Muscle of leg (tissue), 11 donors: ENCODE data around the gene RAB44. TPM values are rescaled to one million over a fixed set of nuclear protein-coding genes. Genes with fewer than 3 reads are reported as not detected.
A peak's percentile ranks its signal among the peaks of the same experiment; 100 is the strongest.

Source experiments
- DNase-seq: peaks from one replicate; pipeline ENCODE4 v3.0.0; 2013
- H3K27ac ChIP-seq: one replicate; pipeline ENCODE4 v1.5.1; 2013; ENCODE audit warnings: mild to moderate bottlenecking, low read length, control low read depth
- H3K27me3 ChIP-seq: one replicate; pipeline ENCODE4 v1.6.1; 2013; ENCODE audit warnings: low read length; ENCODE audit not compliant: control insufficient read depth, insufficient read depth
- H3K36me3 ChIP-seq: one replicate; pipeline ENCODE4 v1.6.1; 2013; ENCODE audit warnings: low read length; ENCODE audit not compliant: control insufficient read depth, insufficient read depth
- H3K4me1 ChIP-seq: one replicate; pipeline ENCODE4 v1.6.1; 2013; ENCODE audit warnings: low read length; ENCODE audit not compliant: control insufficient read depth, insufficient read depth
- H3K4me3 ChIP-seq: one replicate; pipeline ENCODE4 v1.5.1; 2013; ENCODE audit warnings: low read length, control low read depth
- H3K9me3 ChIP-seq: replicated peaks from 2 replicates; pipeline ENCODE4 v1.6.1; 2013; ENCODE audit warnings: low read depth, low read length; ENCODE audit not compliant: control insufficient read depth
- WGBS: methylation state at CpG from one replicate; pipeline ENCODE4 v1.1.5; 2013; ENCODE audit warnings: missing lambda C conversion rate; ENCODE audit not compliant: insufficient coverage; 5-methylcytosine and 5-hydroxymethylcytosine counted together
- polyA plus RNA-seq, 8 donors: library from polyadenylated mRNA; unstranded; fragments of 120-200 nt; gene quantifications; one replicate each; pipeline versions ENCODE4 v1.2.1 to v1.2.3, GENCODE V29; 2013; ENCODE audit warnings: inconsistent platforms in 1 of 8, low replicate concordance in 1 of 8; ENCODE audit not compliant: insufficient read length in 8 of 8, insufficient read depth in 1 of 8
- total RNA-seq: library from RNA; stranded (reverse); fragments of 120-200 nt; gene quantifications from one replicate; pipeline ENCODE4 v1.2.4, GENCODE V29; 2013

Gene RAB44
- total and polyA plus RNA-seq, 9 donors = 0.04 to 0.23 (median 0.15) TPM

DNA sequence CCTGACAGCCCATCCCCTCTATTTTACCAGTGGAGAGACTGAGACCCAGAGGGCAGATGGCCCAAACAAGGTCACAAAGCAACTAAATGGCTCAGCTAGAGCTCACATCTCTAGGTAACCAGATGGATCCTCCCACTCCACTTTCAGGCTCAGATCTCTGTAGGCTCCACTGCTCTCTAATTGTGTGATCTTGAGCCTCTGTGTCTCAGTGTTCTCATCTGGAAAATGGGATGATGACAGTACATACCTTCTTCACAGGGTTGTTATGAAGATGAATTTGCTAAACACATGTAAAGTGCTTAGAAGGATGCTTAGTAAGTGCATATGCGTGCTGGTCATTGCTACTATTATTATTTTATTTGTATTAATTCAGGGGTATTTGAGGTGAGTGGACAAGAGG lies 40.5 kb downstream of the RAB44 start:
- Histone ChIP-seq H3K27ac (no peak overlapping the region), H3K9me3 (no peaks in the 10 kb centered on the region), H3K36me3 (no peaks in the 10 kb centered on the region), H3K27me3 (peaks cover 4% of the 10 kb centered on the region), H3K4me1 (peaks cover 26% of the 10 kb centered on the region), H3K4me3 (no peak overlapping the region)
- DNase-seq = no peak
- WGBS = no CpG with 5 or more reads among the region's 1 CpG

- H3K4me3 ChIP-seq = no peak overlapping the region
- peak overlapping the region; percentile 55 for H3K27ac ChIP-seq
- no peak for DNase-seq
- H3K36me3 ChIP-seq = no peaks in the 10 kb centered on the region
- H3K4me1 ChIP-seq = peaks cover 14% of the 10 kb centered on the region
- H3K9me3 ChIP-seq = no peaks in the 10 kb centered on the region
- H3K27me3 ChIP-seq = no peaks in the 10 kb centered on the region
- WGBS = 86% methylated on average over 8 of the region's 13 CpGs
Observed at GRCh38 chr6:36739947-36740817, 42.6 kb downstream of the RAB44 start.

DNA sequence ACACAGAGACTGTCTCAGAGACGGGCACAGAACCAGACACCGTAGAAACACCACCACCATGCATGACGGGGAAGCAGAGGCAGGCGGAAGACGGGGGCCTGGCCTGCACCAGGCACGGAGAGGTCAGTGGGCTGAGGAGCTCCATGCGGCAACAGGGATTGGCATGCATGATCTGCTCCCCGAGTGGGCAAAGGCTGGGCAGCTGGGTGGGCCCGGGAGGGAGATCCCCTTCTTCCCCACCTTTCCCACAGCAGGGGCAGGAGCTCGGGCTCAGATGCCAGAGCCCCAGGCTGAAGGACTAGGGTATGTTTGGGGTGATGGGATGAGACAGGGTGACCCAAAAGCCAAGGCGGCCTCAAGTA lies 43.2 kb downstream of the RAB44 start:
- Histone ChIP-seq H3K4me1 (peaks cover 8% of the 10 kb centered on the region), H3K27ac (peak overlapping the region; percentile 55), H3K4me3 (no peak overlapping the region), H3K27me3 (no peaks in the 10 kb centered on the region), H3K9me3 (no peaks in the 10 kb centered on the region), H3K36me3 (no peaks in the 10 kb centered on the region)
- 92% methylated on average over 9 of the region's 11 CpGs for WGBS
- no peak for DNase-seq

DNA sequence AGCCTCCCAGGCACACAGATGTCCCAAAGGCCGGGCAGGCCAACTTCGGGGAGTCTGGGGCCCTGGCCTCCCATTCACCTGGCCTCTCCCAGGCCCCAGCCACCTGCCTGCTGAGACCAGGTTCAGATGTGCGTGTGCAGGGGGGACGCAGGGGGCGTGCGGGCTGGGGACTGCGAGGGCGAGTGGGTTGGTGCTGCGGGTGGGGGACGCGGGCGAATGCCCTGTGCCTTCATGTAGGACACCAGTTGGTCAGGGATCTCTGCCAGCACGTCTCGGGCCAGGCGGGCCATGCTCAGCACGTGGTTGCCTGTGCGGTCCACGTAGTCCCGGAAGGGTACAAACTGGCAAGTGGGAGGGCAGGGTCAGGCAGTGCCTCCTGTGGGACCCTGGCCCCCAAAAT lies 44.5 kb downstream of the RAB44 start:
- Histone ChIP-seq H3K27me3 (no peaks in the 10 kb centered on the region), H3K4me1 (no peaks in the 10 kb centered on the region), H3K4me3 (no peak overlapping the region), H3K36me3 (no peaks in the 10 kb centered on the region), H3K9me3 (no peaks in the 10 kb centered on the region), H3K27ac (no peak overlapping the region)
- WGBS = 94% methylated on average over 17 of the region's 19 CpGs
- DNase-seq = no peak

GRCh38 chr6:36743032-36743431 lies 45.4 kb downstream of the RAB44 start:
- no peak for DNase-seq
- Histone ChIP-seq H3K4me1 (no peaks in the 10 kb centered on the region), H3K4me3 (no peak overlapping the region), H3K9me3 (no peaks in the 10 kb centered on the region), H3K36me3 (no peaks in the 10 kb centered on the region), H3K27me3 (no peaks in the 10 kb centered on the region), H3K27ac (no peak overlapping the region)
- whole genome bisulfite sequencing = 44% methylated on average over 5 of the region's 5 CpGs

DNA sequence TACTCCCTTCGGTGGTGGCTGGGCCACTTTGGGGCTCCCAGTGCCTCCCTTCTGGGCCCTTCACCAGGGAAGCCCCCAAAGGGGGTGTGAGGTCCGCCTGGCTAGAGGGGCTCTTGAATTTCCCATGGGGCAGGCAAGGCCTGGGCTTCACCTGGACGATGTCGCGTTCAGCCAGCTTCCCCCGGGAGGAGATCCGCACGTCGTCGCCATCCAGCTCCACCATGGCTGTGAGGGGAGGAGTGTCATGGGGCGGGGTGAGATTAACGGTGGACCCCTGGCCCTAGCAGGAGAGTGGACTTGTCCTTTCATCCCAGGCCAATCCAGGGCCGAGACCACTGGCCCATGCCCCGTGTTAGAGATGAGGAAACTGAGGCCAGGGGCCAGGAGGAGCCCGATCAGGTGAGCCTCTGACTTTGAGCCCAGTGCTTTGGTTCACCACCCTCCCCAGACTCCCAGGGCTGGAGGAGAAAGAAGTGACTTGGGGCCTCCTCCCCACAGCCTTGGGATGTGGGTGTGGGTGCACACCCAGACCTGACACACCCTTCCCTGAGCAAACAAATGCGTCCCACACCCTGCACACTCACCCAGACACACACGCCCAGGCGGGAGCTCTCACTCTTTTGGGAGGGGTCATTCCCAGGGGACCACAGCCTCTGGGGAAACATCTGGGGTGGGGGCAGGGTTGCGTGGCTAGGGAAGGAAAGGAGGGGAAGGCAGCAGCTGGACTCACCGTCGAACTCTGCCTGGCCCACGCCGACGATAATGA lies 46.1 kb downstream of the RAB44 start:
- H3K9me3 ChIP-seq = peaks cover 2% of the 10 kb centered on the region
- WGBS = 62% methylated on average over 10 of the region's 24 CpGs
- H3K4me1 ChIP-seq = no peaks in the 10 kb centered on the region
- no peak for DNase-seq
- H3K27ac ChIP-seq = no peak overlapping the region
- H3K36me3 ChIP-seq = no peaks in the 10 kb centered on the region
- H3K27me3 ChIP-seq = no peaks in the 10 kb centered on the region
- no peak overlapping the region for H3K4me3 ChIP-seq

- Histone ChIP-seq H3K4me1 (no peaks in the 10 kb centered on the region), H3K4me3 (no peak overlapping the region), H3K36me3 (no peaks in the 10 kb centered on the region), H3K27ac (no peak overlapping the region), H3K9me3 (peaks cover 6% of the 10 kb centered on the region), H3K27me3 (no peaks in the 10 kb centered on the region)
- no CpG with 5 or more reads among the region's 2 CpGs for WGBS
- no peak for DNase-seq
Observed at GRCh38 chr6:36744304-36744673, 46.7 kb downstream of the RAB44 start.

- no peak for DNase-seq
- H3K4me1 ChIP-seq = no peaks in the 10 kb centered on the region
- no peak overlapping the region for H3K4me3 ChIP-seq
- H3K27ac ChIP-seq = no peak overlapping the region
- H3K27me3 ChIP-seq = no peaks in the 10 kb centered on the region
- H3K9me3 ChIP-seq = peaks cover 8% of the 10 kb centered on the region
- WGBS = 91% methylated on average over 11 of the region's 12 CpGs
- no peaks in the 10 kb centered on the region for H3K36me3 ChIP-seq
Observed at GRCh38 chr6:36745283-36745682, 47.7 kb downstream of the RAB44 start.

GRCh38 chr6:36745836-36746235 lies 48.2 kb downstream of the RAB44 start:
- H3K4me1 ChIP-seq = no peaks in the 10 kb centered on the region
- peaks cover 2% of the 10 kb centered on the region for H3K36me3 ChIP-seq
- no peaks in the 10 kb centered on the region for H3K27me3 ChIP-seq
- WGBS = 69% methylated on average over 6 of the region's 8 CpGs
- DNase-seq = no peak
- H3K9me3 ChIP-seq = peaks cover 13% of the 10 kb centered on the region
- H3K27ac ChIP-seq = no peak overlapping the region
- no peak overlapping the region for H3K4me3 ChIP-seq

GRCh38 chr6:36746251-36746650 lies 48.6 kb downstream of the RAB44 start:
- H3K27me3 ChIP-seq = no peaks in the 10 kb centered on the region
- peaks cover 14% of the 10 kb centered on the region for H3K9me3 ChIP-seq
- no peaks in the 10 kb centered on the region for H3K4me1 ChIP-seq
- WGBS = 62% methylated on average over 12 of the region's 14 CpGs
- DNase-seq = no peak
- no peak overlapping the region for H3K4me3 ChIP-seq
- H3K36me3 ChIP-seq = peaks cover 4% of the 10 kb centered on the region
- H3K27ac ChIP-seq = no peak overlapping the region
